Right kidney (tissue), 9 donors: ENCODE measurements around the gene GMEB2.
A peak's percentile ranks its signal among the peaks of the same experiment; 100 is the strongest.
"Not testable (repeated sequence)": the region's sequence is repeated elsewhere in the genome, so short reads cannot be mapped to it uniquely, and the experiment has no call there.

ENCODE experiments used
- DNase-seq: peaks from one replicate; pipeline ENCODE4 v3.0.0-alpha.2; 2016
- long read RNA-seq, 8 donors: transcript quantifications; one replicate each; lab custom pipeline, GENCODE V29; 2026

Gene GMEB2
- long read RNA-seq, donor 1, full-length matches to known transcripts = 3 of 3 reads
- long read RNA-seq, donor 1, partial matches to known transcripts = 0 of 3 reads
- long read RNA-seq, donor 1, other reads (novel, unspliced or antisense) = 0 of 3 reads
- long read RNA-seq, donor 2, partial matches to known transcripts = 15 of 15 reads
- long read RNA-seq, donor 2, other reads (novel, unspliced or antisense) = 0 of 15 reads
- long read RNA-seq, donor 3, full-length matches to known transcripts = 2 of 14 reads
- long read RNA-seq, donor 3, partial matches to known transcripts = 12 of 14 reads
- long read RNA-seq, donor 3, other reads (novel, unspliced or antisense) = 0 of 14 reads
- long read RNA-seq, donor 4, full-length matches to known transcripts = 2 of 15 reads
- long read RNA-seq, donor 4, partial matches to known transcripts = 13 of 15 reads
- long read RNA-seq, donor 4, other reads (novel, unspliced or antisense) = 0 of 15 reads
- long read RNA-seq, donor 5, full-length matches to known transcripts = 1 of 8 reads
- long read RNA-seq, donor 5, partial matches to known transcripts = 0 of 8 reads
- long read RNA-seq, donor 5, other reads (novel, unspliced or antisense) = 7 of 8 reads
- long read RNA-seq, donor 6, full-length matches to known transcripts = 2 of 2 reads
- long read RNA-seq, donor 6, partial matches to known transcripts = 0 of 2 reads
- long read RNA-seq, donor 6, other reads (novel, unspliced or antisense) = 0 of 2 reads
- long read RNA-seq, donor 7, full-length matches to known transcripts = 7 of 7 reads
- long read RNA-seq, donor 7, partial matches to known transcripts = 0 of 7 reads
- long read RNA-seq, donor 7, other reads (novel, unspliced or antisense) = 0 of 7 reads
- long read RNA-seq, donor 8, full-length matches to known transcripts = 6 of 6 reads
- long read RNA-seq, donor 8, partial matches to known transcripts = 0 of 6 reads
- long read RNA-seq, donor 8, other reads (novel, unspliced or antisense) = 0 of 6 reads

GRCh38 chr20:63626424-63627128 lies at the start of gene GMEB2:
TSS of gene GMEB2 (minus strand) at chr20:63627101. CDS start at chr20:63619397, 7,704 bp downstream.
- DNase-seq = peak; percentile 68

- DNase-seq = no peak
These were observed 48.9 kb upstream of the GMEB2 start for GRCh38 chr20:63675681-63676368.

GRCh38 chr20:63673951-63674350 lies 47.0 kb upstream of the GMEB2 start:
- no peak for DNase-seq

GRCh38 chr20:63672666-63673065 lies 45.8 kb upstream of the GMEB2 start:
- no peak for DNase-seq

GRCh38 chr20:63671695-63672094 lies 44.8 kb upstream of the GMEB2 start:
- not testable (repeated sequence) for DNase-seq

- DNase-seq = no peak
These were observed 41.5 kb upstream of the GMEB2 start for GRCh38 chr20:63668351-63668750.

GRCh38 chr20:63667858-63668257 lies 41.0 kb upstream of the GMEB2 start:
- no peak for DNase-seq

- no peak for DNase-seq
These were observed 38.8 kb upstream of the GMEB2 start for GRCh38 chr20:63665708-63666107.

- DNase-seq = no peak
These were observed 38.1 kb upstream of the GMEB2 start for GRCh38 chr20:63664861-63665594.

- DNase-seq = no peak
These were observed 37.4 kb upstream of the GMEB2 start for GRCh38 chr20:63664143-63664851.

GRCh38 chr20:63663332-63664066 lies 36.6 kb upstream of the GMEB2 start:
- DNase-seq = no peak

- DNase-seq = no peak
These were observed 35.9 kb upstream of the GMEB2 start for GRCh38 chr20:63662813-63663189.

- no peak for DNase-seq
These were observed 35.3 kb upstream of the GMEB2 start for GRCh38 chr20:63661959-63662812.

- no peak for DNase-seq
These were observed 34.2 kb upstream of the GMEB2 start for GRCh38 chr20:63661108-63661507.

GRCh38 chr20:63660622-63661021 lies 33.7 kb upstream of the GMEB2 start:
- no peak for DNase-seq

GRCh38 chr20:63660174-63660573 lies 33.3 kb upstream of the GMEB2 start:
- not testable (repeated sequence) for DNase-seq

- DNase-seq = no peak
These were observed 32.5 kb upstream of the GMEB2 start for GRCh38 chr20:63659370-63659769.

GRCh38 chr20:63658749-63659187 lies 31.9 kb upstream of the GMEB2 start:
- DNase-seq = no peak
